22Rv1 (cell line): ENCODE results near the gene TAOK2.

ENCODE experiments used
- CTCF ChIP-seq: fragments of 450-650 bp; IDR thresholded peaks from 2 replicates; pipeline ENCODE4 v1.5.1; 2017; ENCODE audit warnings: mild to moderate bottlenecking
- ZFX ChIP-seq: fragments of 450-650 bp; IDR thresholded peaks from 2 replicates; pipeline ENCODE4 v1.6.1; 2017; ENCODE audit warnings: antibody characterized with exemption, borderline replicate concordance

DNA sequence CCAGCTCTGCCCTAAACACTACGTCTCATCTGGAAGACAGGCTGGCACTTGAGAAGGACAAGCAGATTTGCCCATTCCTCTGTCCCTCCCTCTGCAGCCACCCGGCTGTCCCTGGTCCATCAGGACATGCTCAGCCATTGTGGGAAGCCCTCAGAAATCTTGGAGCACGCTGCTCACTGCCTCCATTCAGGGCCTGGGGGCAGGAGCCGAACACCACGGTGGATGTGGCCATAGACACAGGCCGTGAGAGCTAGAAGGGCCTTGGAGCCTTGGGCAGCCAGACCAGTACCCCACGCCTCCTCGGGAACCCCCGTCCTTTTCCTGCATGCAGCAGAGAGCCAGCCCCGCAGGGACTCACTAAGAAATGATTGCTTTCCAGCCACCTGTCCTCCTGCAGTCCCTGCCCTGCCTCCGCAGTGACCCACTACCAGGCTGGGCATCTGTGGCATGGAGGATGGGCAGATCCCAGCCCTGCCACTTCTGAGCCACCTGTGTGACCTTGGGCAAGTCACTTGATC is 33.8 kb downstream of the TAOK2 start:
- TF ChIP-seq CTCF (no peak), ZFX (no peak)
